Non-pigmented ciliary epithelial cell (primary cell): ENCODE measurements around the gene RGPD4.
"Not testable (repeated sequence)": the region's sequence is repeated elsewhere in the genome, so short reads cannot be mapped to it uniquely, and the experiment has no call there.

Experiments used
- DNase-seq: peaks from one replicate; pipeline ENCODE4 v3.0.0-alpha.2; 2010; ENCODE audit warnings: low read depth

RGPD4 gene

GRCh38 chr2:107826749-107827148 is at the start of gene RGPD4:
TSS of gene RGPD4 (plus strand) at chr2:107826892. CDS start at chr2:107827014, 122 bp downstream.
- not testable (repeated sequence) for DNase-seq

DNA sequence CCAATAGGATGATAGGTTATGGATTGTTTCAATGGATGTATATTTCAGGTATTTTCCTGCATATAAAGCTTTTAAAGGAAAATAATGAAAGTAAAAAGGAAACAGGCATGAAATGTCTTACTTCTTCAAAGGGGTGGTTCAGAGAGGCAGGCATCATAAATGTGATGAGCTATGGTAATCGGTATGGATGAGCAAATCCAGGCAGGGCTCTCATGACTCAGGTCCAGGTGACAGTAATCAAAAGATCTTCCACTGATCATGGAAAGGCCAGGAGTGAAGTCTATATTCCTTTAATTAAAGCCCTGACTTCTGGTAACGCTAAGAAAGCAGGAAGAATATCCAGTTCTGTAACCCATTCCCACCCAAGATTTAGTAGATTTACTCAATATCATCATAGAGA is 48.7 kb upstream of the RGPD4 start:
- no peak for DNase-seq

DNA sequence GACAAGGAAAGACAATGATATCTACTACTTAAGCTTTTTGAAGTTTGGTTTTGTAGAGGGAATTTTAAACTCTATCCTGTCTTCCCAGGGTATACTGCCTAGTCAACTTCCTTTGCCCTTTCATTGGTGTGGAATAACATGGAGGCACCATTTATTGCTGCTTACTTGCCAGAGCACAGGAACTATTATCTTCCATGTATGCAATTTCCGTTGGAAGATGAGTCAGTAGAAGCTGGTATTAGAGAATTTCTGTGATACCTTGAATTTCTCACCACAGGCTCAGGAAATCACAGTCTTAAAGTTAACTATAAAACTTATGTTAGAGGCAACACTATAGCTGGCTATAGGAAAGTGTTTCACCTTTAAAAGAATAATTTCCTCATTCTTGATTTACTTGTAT is 40.9 kb upstream of the RGPD4 start:
- no peak for DNase-seq

DNA sequence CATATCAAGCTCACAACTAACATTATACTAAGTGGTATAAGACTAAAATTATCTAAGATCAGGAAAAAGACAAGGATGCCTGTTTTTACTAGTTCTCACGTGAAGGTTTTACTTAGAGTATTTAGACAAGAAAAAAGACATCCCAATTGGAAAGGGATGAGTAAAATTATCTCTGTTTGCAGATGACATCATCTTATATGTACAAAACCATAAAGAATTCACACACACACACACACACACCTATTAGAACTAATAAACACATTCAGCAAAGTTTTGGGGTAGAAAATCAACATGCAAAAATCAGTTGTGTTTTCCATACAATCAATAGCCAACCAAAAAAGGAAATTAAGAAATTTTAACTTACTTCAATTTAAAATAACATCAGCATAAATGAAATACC is 35.9 kb upstream of the RGPD4 start:
- no peak for DNase-seq

DNA sequence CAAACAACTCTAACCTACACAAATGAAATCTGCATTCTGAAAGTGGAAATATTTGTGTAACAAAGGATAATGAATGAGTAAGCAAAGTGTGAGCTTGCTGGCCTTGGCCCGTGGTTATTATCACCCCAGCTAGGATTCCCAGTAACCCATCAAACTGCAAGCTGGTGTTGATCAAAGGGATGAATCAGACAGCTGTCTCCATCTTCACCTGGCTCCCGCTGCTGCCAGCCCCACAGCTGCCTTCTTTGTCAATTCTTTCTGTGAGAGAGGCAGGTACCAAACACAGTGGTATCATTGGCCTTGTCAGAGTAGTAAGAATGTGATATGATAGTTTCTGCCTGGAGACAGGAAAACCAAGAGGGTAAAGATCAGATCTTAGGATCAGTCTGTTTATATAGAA is 25.2 kb upstream of the RGPD4 start:
- no peak for DNase-seq

DNA sequence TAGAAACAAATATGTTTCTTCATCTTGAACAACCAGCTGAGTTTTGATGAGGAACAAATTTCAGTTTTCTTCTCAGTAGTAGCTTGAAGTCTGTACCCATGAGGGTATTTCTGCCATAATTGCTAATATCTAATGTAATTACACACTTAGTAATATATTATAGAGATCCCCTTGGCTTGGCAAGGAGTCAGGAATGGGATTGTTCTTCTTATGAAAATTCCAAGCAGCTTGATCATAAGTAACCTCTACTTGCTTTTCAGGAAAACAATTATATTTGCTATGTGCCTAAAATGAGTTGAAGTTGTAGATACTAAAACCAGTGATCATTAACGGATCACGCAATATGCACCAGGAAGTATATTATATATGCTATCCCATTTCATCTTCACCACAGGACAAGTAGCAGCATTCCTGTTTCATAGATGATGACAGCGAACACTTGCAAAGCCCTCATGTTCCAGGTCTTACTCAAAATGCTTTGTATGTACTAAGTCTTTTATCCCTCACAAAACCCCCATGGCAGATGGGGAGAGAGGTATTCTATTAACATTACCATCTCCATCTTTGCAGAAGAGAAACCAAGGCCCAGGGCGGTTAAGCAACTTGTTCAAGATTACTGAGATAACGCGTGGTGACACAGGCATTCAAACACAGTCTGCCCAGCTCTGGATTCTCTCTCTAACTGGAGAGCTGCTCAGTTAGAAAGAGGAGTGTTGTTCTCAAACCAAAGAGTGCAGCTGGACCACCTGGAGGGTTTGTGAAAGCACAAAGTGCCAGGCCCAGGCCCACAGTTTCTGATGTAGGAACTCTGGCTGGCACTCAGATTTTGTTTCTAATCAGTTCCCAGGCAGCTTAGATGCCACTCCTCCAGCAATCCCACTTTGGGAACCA is 21.8 kb upstream of the RGPD4 start:
- no peak for DNase-seq

- DNase-seq, result no peak
Observed at GRCh38 chr2:107806901-107807300, 19.8 kb upstream of the RGPD4 start.

DNA sequence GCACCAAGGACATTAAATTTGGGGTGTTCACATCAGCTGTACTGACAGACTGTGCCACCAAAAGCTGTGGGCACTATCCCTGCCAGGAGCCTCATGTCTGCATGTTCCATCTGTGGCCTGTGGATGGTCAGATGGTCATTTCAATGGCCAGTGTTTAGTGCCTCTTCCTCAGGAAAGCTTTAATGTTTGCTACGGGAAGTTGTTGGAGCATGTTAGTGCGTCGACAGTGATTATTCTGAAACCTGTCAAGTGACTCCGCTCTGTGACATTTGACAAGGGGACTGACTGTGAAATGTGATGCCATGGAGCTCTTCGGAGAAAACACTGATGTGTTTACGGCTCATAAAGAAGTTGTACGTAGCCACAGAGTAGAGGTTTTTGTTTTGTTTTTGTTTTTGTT is 18.7 kb upstream of the RGPD4 start:
- DNase-seq, result no peak

GRCh38 chr2:107808959-107809358 is 17.7 kb upstream of the RGPD4 start:
- no peak for DNase-seq

GRCh38 chr2:107809835-107810234 is 16.9 kb upstream of the RGPD4 start:
- DNase-seq, result no peak

DNA sequence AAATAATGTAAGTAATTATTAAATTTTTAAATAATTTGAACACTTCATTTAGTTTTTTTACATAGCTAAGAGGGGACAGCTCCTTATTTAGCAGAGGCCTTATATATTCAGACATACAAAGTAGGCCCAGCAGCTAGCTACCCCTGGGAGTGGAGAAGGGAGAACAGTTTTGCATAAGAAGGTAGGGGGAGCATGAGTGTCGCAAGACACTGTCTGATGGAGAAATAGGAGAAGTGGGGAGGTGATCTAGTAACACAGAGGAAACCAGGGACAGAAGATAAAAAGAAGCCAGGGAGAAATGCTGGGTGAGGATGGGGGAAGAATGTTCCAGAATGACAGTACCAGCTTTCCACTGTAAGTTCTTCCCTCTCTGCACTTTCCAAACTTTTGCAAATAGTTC is 16.0 kb upstream of the RGPD4 start:
- DNase-seq, result no peak

DNA sequence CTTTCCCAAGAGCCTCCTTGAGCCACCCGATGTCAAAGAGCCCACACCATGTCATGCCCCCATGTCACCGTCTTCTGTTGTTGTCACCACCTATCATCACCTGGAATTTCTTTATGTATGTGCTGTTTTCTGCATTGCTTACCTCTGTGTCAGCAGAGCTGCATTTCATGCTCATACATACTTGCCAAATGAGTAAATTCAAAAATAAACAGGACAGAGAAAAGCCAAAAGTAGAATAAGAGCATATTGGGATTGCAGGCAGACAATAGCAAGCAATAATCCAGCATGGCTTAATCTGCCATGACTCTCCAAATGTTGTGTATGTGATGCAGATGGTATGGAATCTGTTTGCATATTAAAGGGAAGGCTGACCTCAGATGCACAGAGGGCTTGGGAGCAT is 15.3 kb upstream of the RGPD4 start:
- DNase-seq, result no peak

GRCh38 chr2:107812006-107812405 is 14.7 kb upstream of the RGPD4 start:
- no peak for DNase-seq

GRCh38 chr2:107817378-107817777 is 9.3 kb upstream of the RGPD4 start:
- no peak for DNase-seq

DNA sequence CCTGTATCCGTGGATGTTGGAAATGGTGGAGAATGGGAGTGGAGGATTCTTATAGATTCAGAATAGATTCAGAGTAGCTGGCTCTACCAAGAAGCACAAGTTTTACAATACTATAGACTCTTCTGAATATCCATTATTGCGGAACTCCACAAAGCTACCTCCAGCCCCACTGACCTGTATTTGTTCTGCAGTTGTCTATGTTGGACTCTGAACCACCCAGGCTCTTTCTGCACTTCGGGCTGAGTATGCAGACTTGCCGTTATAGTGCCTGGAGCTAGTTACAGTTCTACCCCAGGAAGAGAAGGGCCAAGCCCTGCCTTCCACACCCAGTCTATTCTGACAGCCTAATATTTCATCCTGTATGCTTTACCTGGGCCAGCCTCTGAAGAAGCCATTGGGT is 4.4 kb upstream of the RGPD4 start:
- DNase-seq, result no peak

DNA sequence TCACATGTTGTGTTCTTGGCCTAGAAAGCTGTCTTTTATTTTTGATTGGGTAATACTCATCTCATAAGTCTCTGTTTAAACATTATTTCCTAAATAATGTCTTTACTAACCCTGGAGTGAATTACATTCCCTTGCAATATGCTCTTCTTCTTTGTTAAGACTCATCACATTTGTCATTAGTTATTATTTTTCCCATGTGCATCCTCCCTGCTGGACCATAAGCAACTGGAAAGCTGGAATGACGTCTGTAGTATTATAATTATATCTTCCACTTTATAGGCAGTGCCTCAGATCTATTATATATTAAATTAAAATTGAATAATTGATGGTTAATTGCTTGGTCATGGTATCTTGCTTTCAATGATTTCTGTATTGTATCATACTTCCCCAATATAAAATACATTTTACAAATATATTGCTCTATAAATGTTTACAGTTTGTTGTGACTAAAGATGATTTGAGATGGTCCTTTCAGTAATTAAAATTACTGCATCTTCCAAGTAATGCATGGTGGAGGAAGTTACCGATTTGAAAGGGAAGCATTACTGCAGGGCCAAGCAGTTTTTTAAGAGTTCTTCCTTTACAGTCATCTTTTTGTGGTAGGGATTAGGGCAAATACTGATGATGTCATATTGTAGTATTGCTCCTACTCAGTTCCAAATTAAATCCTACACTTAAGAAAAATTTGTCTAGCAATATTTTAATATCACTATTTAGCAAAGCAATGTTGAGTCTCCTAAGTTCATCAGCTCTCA is 2.1 kb upstream of the RGPD4 start:
- DNase-seq, result no peak

GRCh38 chr2:107825206-107825563 is 1.5 kb upstream of the RGPD4 start:
- no peak for DNase-seq

DNA sequence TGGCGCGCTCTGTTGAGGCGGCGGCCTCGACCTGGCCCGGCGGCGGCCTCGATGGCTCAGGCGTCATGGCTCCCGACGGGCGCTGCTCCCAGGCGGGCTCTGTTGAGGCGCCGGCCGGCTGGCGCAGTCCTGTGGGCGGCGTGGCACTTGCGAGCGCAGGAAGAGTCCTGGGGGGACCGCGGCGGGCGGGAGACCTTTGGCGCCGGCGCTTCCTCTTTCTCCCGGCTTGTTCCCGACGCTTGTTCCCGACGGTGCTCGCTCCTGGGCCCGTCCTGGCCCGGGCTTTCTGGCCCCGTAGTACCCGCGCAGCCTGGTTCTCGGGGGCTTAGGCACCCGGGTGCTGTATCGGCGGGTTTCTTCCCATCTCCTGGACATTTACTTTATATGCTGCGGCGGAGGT is 2.8 kb downstream of the RGPD4 start:
- DNase-seq, result not testable (repeated sequence)

- not testable (repeated sequence) for DNase-seq
Observed at GRCh38 chr2:107833152-107833551, 6.5 kb downstream of the RGPD4 start.

DNA sequence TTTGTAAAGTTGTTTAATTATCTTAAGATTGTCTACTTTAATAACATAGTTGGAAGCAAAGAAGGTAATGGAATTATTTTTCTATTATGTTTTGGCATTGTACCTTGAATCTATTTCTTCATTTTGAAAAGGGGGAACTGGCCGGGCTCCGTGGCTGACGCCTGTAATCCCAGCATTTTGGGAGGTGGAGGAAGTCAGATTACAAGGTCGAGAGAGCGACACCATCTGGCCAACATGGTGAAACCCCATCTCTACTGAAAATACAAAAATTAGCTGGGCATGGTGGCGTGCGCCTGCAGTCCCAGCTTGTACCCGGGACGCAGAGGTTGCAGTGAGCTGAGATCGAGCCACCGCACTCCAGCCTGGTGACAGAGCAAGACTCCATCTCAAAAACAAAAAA is 6.9 kb downstream of the RGPD4 start:
- DNase-seq, result not testable (repeated sequence)

DNA sequence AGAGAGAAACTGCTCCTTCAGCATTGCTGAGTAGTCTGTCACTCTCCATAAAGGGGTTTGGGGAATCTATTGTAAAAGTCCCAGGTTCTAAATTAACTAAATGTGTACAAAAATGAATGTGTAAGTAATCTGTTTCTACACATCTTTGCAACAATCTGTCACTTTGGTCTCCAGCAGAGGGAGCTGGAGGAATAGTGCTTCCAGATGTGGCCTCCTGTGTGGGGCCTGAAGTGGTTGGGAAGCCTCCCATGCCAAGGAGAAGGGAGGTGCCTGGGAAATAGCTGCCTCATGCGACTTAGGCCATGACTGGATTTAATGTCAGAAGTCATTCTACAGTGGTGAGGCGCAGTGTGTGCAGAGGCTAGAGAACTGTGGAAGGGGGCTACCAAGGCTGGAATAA is 89.4 kb downstream of the RGPD4 start:
- DNase-seq, result not testable (repeated sequence)

- DNase-seq, result not testable (repeated sequence)
Observed at GRCh38 chr2:107916696-107917370, 90.1 kb downstream of the RGPD4 start.

GRCh38 chr2:107927034-107927534 is 100.4 kb downstream of the RGPD4 start:
- no peak for DNase-seq
